ENCODE results near the gene LAG3. TPM values are rescaled to one million over a fixed set of nuclear protein-coding genes. Genes with fewer than 3 reads are reported as not detected.

The LAG3 gene
- total RNA-seq, 4 donors from 2014 or later, result 0.13 TPM; not detected in 3

DNA sequence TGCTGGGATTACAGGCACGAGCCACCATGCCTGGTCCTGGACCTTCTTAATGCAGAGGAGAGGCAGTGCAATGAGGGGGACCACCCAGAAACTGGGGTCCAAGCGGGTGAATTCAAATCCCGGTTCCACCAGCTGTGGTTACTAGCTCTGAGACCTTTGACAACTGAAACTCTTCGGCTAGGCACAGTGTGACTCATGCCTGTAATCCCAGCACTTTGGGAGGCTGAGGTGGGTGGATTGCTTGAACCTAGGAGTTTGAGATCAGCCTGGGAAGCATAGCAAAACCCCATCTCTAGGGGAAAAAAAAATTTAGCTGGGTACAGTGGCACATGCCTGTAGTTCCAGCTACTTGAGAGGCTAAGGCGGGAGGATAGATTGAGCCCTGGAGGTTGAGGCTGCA is 12.0 kb downstream of the LAG3 start:
- WGBS, 2 donors, result 60 to 77% methylated on average over 3 to 5 of the region's 5 CpGs
- Histone ChIP-seq H3K9me3 (no peaks in the 10 kb centered on the region), H3K4me1 (no peaks in the 10 kb centered on the region), H3K36me3 (no peaks in the 10 kb centered on the region), H3K27me3 (no peaks in the 10 kb centered on the region), H3K27ac (no peak overlapping the region), H3K4me3 (replicated peaks in 1 of 3) (no peak overlapping the region)
- intact Hi-C loops (cut with DNase I), result loop anchor here (5.0 kb wide), 1 partner anchor 52 kb away; no protein-coding TSS in a partner anchor
- TF ChIP-seq, protein P1, sequence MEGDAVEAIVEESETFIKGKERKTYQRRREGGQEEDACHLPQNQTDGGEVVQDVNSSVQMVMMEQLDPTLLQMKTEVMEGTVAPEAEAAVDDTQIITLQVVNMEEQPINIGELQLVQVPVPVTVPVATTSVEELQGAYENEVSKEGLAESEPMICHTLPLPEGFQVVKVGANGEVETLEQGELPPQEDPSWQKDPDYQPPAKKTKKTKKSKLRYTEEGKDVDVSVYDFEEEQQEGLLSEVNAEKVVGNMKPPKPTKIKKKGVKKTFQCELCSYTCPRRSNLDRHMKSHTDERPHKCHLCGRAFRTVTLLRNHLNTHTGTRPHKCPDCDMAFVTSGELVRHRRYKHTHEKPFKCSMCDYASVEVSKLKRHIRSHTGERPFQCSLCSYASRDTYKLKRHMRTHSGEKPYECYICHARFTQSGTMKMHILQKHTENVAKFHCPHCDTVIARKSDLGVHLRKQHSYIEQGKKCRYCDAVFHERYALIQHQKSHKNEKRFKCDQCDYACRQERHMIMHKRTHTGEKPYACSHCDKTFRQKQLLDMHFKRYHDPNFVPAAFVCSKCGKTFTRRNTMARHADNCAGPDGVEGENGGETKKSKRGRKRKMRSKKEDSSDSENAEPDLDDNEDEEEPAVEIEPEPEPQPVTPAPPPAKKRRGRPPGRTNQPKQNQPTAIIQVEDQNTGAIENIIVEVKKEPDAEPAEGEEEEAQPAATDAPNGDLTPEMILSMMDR (IDR thresholded peaks at IDR 0.05), result no peak
- TF ChIP-seq POLR2A (IDR thresholded peaks at IDR 0.05), result no peak
- no peak for DNase-seq

DNA sequence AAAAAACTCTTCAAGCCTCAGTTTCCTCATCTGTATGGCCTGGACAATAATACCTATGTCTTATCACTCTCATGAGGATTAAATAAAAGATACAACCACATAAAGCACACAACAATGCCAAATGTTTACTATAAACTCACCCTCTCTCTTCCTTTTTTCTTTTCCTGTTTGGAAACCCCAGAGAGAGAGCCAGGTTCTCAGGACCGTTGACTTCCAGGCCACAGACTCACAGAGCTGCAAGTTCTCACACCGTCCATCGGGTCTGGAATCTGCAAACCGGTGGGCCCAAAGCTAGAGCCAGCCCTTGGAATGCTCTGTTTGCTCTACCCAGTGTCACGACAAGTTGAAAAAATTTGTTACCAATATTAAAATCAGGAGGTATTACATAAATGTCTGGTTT is 12.4 kb downstream of the LAG3 start:
- no peak overlapping the region for H3K27ac ChIP-seq
- H3K36me3 ChIP-seq, result no peaks in the 10 kb centered on the region
- intact Hi-C loops (cut with DNase I), result loop anchor here (5.0 kb wide), 1 partner anchor 52 kb away; no protein-coding TSS in a partner anchor
- no peaks in the 10 kb centered on the region for H3K27me3 ChIP-seq
- no peak overlapping the region for H3K4me3 ChIP-seq (replicated peaks in 1 of 3)
- no peaks in the 10 kb centered on the region for H3K4me1 ChIP-seq
- DNase-seq, result no peak
- no peaks in the 10 kb centered on the region for H3K9me3 ChIP-seq
- 66 to 67% methylated on average over 5 of the region's 5 CpGs for WGBS, 2 donors
- TF ChIP-seq, protein P1 (IDR thresholded peaks at IDR 0.05), result no peak
- no peak for TF ChIP-seq POLR2A (IDR thresholded peaks at IDR 0.05)

DNA sequence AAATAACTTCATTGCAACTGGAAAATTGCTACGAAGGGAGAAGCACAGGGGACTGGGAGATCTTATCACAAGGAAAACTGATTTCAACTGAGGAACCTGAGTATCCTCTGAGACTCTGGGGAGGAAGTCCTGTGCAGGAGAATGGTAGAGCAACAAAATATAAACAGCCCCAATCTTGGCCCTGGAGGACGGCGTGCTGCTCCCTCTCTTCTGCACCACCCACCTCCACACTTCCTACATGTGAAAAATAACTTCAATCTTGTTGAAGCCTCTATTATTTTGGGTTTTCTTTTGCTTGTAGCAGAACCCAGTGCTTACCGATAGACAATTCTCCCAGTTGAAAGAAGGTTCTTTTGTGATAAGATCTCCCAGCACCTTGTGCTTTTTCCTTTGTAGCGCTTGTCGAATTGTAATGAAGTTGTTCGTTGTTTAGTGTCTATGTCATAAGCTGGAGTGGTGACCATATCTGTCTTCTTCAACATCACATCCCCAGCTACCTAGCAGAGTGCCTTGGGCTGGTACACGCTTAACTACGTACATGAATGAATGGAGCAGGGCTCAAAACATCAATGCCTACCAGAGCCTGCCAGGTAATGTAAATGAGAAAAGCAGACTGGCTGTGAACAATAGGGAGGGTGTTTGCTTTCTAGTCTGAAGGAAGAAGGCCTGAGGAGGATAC is 14.2 kb downstream of the LAG3 start:
- no peaks in the 10 kb centered on the region for H3K4me1 ChIP-seq
- intact Hi-C loops (cut with DNase I), result no loop called here
- no peak for DNase-seq
- no peak overlapping the region for H3K4me3 ChIP-seq (replicated peaks in 1 of 3)
- H3K9me3 ChIP-seq, result no peaks in the 10 kb centered on the region
- WGBS, 2 donors, result 67 to 74% methylated on average over 9 of the region's 9 CpGs
- no peaks in the 10 kb centered on the region for H3K36me3 ChIP-seq
- no peaks in the 10 kb centered on the region for H3K27me3 ChIP-seq
- TF ChIP-seq, protein P1 (IDR thresholded peaks at IDR 0.05), result no peak
- no peak for TF ChIP-seq POLR2A (IDR thresholded peaks at IDR 0.05)
- no peak overlapping the region for H3K27ac ChIP-seq

DNA sequence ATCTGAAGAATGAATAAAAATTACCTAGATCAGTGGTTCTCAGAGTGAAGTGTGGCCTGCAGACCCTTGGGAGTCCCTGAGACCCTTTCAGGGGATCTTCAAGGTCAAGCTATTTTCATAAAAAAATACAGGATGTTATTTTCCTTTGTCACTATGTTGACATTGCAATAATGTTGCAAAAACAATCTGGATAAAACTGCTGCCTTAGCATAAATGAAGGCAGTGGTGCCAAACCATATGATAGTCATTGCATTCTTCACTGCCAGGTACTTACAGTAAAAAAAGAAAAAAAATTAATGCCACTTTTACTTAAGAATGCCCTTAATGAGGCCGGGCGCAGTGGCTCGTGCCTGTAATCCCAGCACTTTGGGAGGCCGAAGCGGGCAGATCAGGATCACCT is 15.0 kb downstream of the LAG3 start:
- no peaks in the 10 kb centered on the region for H3K36me3 ChIP-seq
- no peak overlapping the region for H3K4me3 ChIP-seq (replicated peaks in 1 of 3)
- H3K4me1 ChIP-seq, result no peaks in the 10 kb centered on the region
- TF ChIP-seq, protein P1 (IDR thresholded peaks at IDR 0.05), result no peak
- no peak for TF ChIP-seq POLR2A (IDR thresholded peaks at IDR 0.05)
- H3K27me3 ChIP-seq, result no peaks in the 10 kb centered on the region
- H3K9me3 ChIP-seq, result no peaks in the 10 kb centered on the region
- no peak overlapping the region for H3K27ac ChIP-seq
- WGBS, 2 donors, result 88 to 91% methylated on average over 5 of the region's 5 CpGs
- intact Hi-C loops (cut with DNase I), result no loop called here
- no peak for DNase-seq

All from thyroid gland (tissue), 4 donors.